CD14-positive monocyte (primary cell): ENCODE data around the gene SRD5A1. TPM values are rescaled to one million over a fixed set of nuclear protein-coding genes. Genes with fewer than 3 reads are reported as not detected.

Experiments
- DNase-seq, 3 donors: peaks; one replicate each; pipeline ENCODE4 v3.0.0-alpha.2; 2011 to 2022
- H2AFZ ChIP-seq: 2 replicates; pipeline ENCODE4 v1.6.0; 2012; ENCODE audit warnings: mild to moderate bottlenecking, low read depth, low read length, inconsistent platforms; ENCODE audit not compliant: insufficient read depth, poor library complexity, severe bottlenecking
- H3K27ac ChIP-seq, 2 donors: 1 replicate in 1 of 2; 2 replicates in 1 of 2; pipeline ENCODE4 v1.5.1; 2012 to 2013; ENCODE audit warnings: low read length in 2 of 2, control low read depth in 1 of 2, inconsistent platforms in 1 of 2, low read depth in 1 of 2, mild to moderate bottlenecking in 1 of 2
- H3K27me3 ChIP-seq, 2 donors: one replicate each; pipeline versions ENCODE4 v1.6.0 to v1.6.1; 2011 to 2013; ENCODE audit warnings: low read length in 2 of 2; ENCODE audit not compliant: control insufficient read depth in 2 of 2, insufficient read depth in 2 of 2
- H3K36me3 ChIP-seq, 2 donors: replicated peaks in 1 of 2; 1 replicate in 1 of 2; 2 replicates in 1 of 2; pipeline versions ENCODE4 v1.5.1 to v1.6.1; 2012 to 2013; ENCODE audit warnings: low read length in 2 of 2, control low read depth in 1 of 2, inconsistent platforms in 1 of 2, mild to moderate bottlenecking in 1 of 2; ENCODE audit not compliant: insufficient read depth in 2 of 2, control insufficient read depth in 1 of 2
- H3K4me1 ChIP-seq, 2 donors: 1 replicate in 1 of 2; 2 replicates in 1 of 2; pipeline versions ENCODE4 v1.5.1 to v1.6.1; 2012 to 2013; ENCODE audit warnings: low read length in 2 of 2, control low read depth in 1 of 2, inconsistent platforms in 1 of 2, mild to moderate bottlenecking in 1 of 2, moderate library complexity in 1 of 2; ENCODE audit not compliant: insufficient read depth in 2 of 2, control insufficient read depth in 1 of 2
- H3K4me2 ChIP-seq: replicated peaks from 2 replicates; pipeline ENCODE3; 2012; ENCODE audit warnings: low read length, moderate library complexity, mild to moderate bottlenecking; ENCODE audit not compliant: poor library complexity, severe bottlenecking; ENCODE audit errors: extremely low read depth
- H3K4me3 ChIP-seq, 3 experiments: fragments of 200-600 bp in 1 of 3; sonication (generic) in 1 of 3; replicated peaks in 1 of 3; 1 replicate in 2 of 3; 2 replicates in 1 of 3; pipeline ENCODE4 v1.5.1; 2011 to 2013; ENCODE audit warnings: low read length in 3 of 3, mild to moderate bottlenecking in 3 of 3, control low read depth in 2 of 3, low read depth in 2 of 3, inconsistent platforms in 1 of 3, moderate library complexity in 1 of 3
- H3K79me2 ChIP-seq: 2 replicates; pipeline ENCODE4 v1.6.0; 2012; ENCODE audit warnings: mild to moderate bottlenecking, control low read depth, inconsistent platforms, low read length, moderate library complexity; ENCODE audit not compliant: insufficient read depth
- H3K9ac ChIP-seq: 2 replicates; pipeline ENCODE4 v1.6.0; 2017; ENCODE audit warnings: low read length, mild to moderate bottlenecking; ENCODE audit not compliant: insufficient read depth, poor library complexity, severe bottlenecking
- H3K9me3 ChIP-seq, 2 donors: replicated peaks in 1 of 2; 1 replicate in 1 of 2; 2 replicates in 1 of 2; pipeline versions ENCODE4 v1.5.1 to v1.6.1; 2012 to 2013; ENCODE audit warnings: low read length in 2 of 2, control low read depth in 1 of 2; ENCODE audit not compliant: control insufficient read depth in 1 of 2, insufficient read depth in 1 of 2
- H4K20me1 ChIP-seq: 2 replicates; pipeline ENCODE4 v1.6.0; 2012; ENCODE audit warnings: mild to moderate bottlenecking, low read length, control low read depth, moderate library complexity; ENCODE audit not compliant: insufficient read depth
- H3K27ac Mint-ChIP-seq, 7 donors: one replicate each; pipeline ENCODE4 v1.8.0; 2020; ENCODE audit warnings: mild to moderate bottlenecking in 7 of 7, mixed read lengths in 7 of 7, moderate library complexity in 6 of 7, inconsistent platforms in 2 of 7
- H3K27me3 Mint-ChIP-seq, 3 donors: one replicate each; pipeline ENCODE4 v1.8.0; 2021 to 2022; ENCODE audit warnings: low read depth in 3 of 3, mild to moderate bottlenecking in 3 of 3, mixed read lengths in 3 of 3, moderate library complexity in 3 of 3, inconsistent platforms in 1 of 3
- H3K36me3 Mint-ChIP-seq, 2 donors: one replicate each; pipeline ENCODE4 v1.8.0; 2020; ENCODE audit warnings: mixed read lengths in 2 of 2, inconsistent platforms in 1 of 2, mild to moderate bottlenecking in 1 of 2
- H3K4me1 Mint-ChIP-seq: one replicate; pipeline ENCODE4 v1.8.0; 2020; ENCODE audit warnings: mild to moderate bottlenecking, mixed read lengths
- H3K4me3 Mint-ChIP-seq, 2 donors: one replicate each; pipeline ENCODE4 v1.8.0; 2020; ENCODE audit warnings: mild to moderate bottlenecking in 2 of 2, mixed read lengths in 2 of 2, moderate library complexity in 1 of 2
- H3K9me3 Mint-ChIP-seq, 7 donors: one replicate each; pipeline ENCODE4 v1.8.0; 2020 to 2022; ENCODE audit warnings: mixed read lengths in 7 of 7, mild to moderate bottlenecking in 6 of 7, moderate library complexity in 6 of 7, inconsistent platforms in 2 of 7
- CTCF ChIP-seq: fragments of 200-600 bp; IDR thresholded peaks from one replicate; pipeline ENCODE4 v1.8.0; 2022; ENCODE audit warnings: antibody characterized with exemption, mild to moderate bottlenecking
- WGBS: methylation state at CpG from one replicate; pipeline ENCODE4 v1.1.5; 2013; ENCODE audit warnings: missing lambda C conversion rate; ENCODE audit not compliant: insufficient coverage; 5-methylcytosine and 5-hydroxymethylcytosine counted together
- intact Hi-C, 2 donors: fragments of 100-400 bp; cut with micrococcal nuclease; formaldehyde crosslinking; loops; one replicate each; pipeline versions ENCODE4 v1.15.0 to v1.15.1; 2023
- polyA plus RNA-seq, 3 donors: library from polyadenylated mRNA; depleted of rRNA in 1 of 3; unstranded in 2 of 3; stranded (reverse) in 1 of 3; fragments of 300-500 nt in 2 of 3; fragments of >200 nt in 1 of 3; fragmentation: Illumina TruSeq in 2 of 3; gene quantifications; 1 replicate in 2 of 3; 2 replicates in 1 of 3; pipeline ENCODE4 v1.2.3, GENCODE V29; 2012 to 2021

Gene SRD5A1
- polyA plus RNA-seq, 3 donors: 21.2 to 34.7 (median 26.0) TPM

- Histone ChIP-seq H2AFZ (no peak overlapping the region), H3K9ac (no peak overlapping the region), H3K4me1 (no peaks in the 10 kb centered on the region), H3K27ac (no peak overlapping the region), H3K36me3 (peaks cover 92 to 100% of the 10 kb centered on the region in 2 donors), H3K4me3 (no peak overlapping the region), H3K9me3 (no peaks in the 10 kb centered on the region), H3K79me2 (peaks cover 22% of the 10 kb centered on the region), H3K27me3 (no peaks in the 10 kb centered on the region), H4K20me1 (peaks cover 67% of the 10 kb centered on the region), H3K4me2 (no peak overlapping the region)
- no peak for TF ChIP-seq CTCF
- no peak overlapping the region for H3K27ac Mint-ChIP-seq
- no peak overlapping the region for H3K4me3 Mint-ChIP-seq
- H3K27me3 Mint-ChIP-seq: no peaks in the 10 kb centered on the region
- no peaks in the 10 kb centered on the region for H3K9me3 Mint-ChIP-seq
- intact Hi-C loops: no loop called here
- no peaks in the 10 kb centered on the region for H3K4me1 Mint-ChIP-seq
- WGBS: no CpG with 5 or more reads among the region's 6 CpGs
- no peak for DNase-seq
- peaks cover 84 to 88% of the 10 kb centered on the region in 2 donors for H3K36me3 Mint-ChIP-seq
Observed at GRCh38 chr5:6616632-6617031, 16.6 kb upstream of the SRD5A1 start.

DNA sequence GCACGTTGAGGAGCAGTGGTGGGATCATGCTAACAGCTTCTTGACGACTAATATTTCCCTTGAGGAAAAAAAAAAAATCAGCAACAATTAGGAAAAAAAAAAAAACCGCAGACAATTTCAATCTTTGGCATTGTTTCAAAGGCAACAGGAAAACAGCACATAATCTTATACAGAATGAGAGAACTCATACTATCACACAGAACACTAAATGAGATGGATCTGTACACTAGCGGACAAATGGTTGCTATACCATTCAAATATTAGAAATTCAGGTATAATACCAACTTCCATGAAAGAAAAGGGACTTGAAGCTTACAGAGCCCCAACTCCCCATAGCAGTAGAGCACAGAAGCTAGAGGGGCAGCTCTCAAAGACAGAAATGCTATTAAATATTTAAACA is 10.0 kb upstream of the SRD5A1 start:
- Histone ChIP-seq H3K79me2 (peaks cover 66% of the 10 kb centered on the region), H3K27me3 (no peaks in the 10 kb centered on the region), H3K4me1 (no peaks in the 10 kb centered on the region), H3K36me3 (peaks cover 82 to 100% of the 10 kb centered on the region in 2 donors), H3K9me3 (peaks cover 6 to 19% of the 10 kb centered on the region in 2 donors), H3K27ac (no peak overlapping the region), H4K20me1 (peaks cover 78% of the 10 kb centered on the region), H3K4me3 (no peak overlapping the region), H2AFZ (no peak overlapping the region), H3K4me2 (no peak overlapping the region), H3K9ac (no peak overlapping the region)
- Mint-ChIP-seq H3K9me3 (peaks cover 8 to 20% (median 9%) of the 10 kb centered on the region in 7 donors), H3K4me1 (no peaks in the 10 kb centered on the region), H3K36me3 (peaks cover 82 to 87% of the 10 kb centered on the region in 2 donors), H3K27ac (no peak overlapping the region), H3K4me3 (no peak overlapping the region), H3K27me3 (peaks cover 0 to 2% (median 0%) of the 10 kb centered on the region in 3 donors)
- 90% methylated on average over 2 of the region's 4 CpGs for WGBS
- no peak for TF ChIP-seq CTCF
- DNase-seq: no peak
- intact Hi-C loops: no loop called here
